Heart left ventricle (tissue), 13 donors: ENCODE results near the gene CIC.

Source experiments
- POLR2A ChIP-seq, 2 donors: fragments of 450-650 bp; IDR thresholded peaks; one replicate each; pipeline ENCODE4 v1.6.1; 2017; ENCODE audit warnings: antibody characterized with exemption in 2 of 2, mild to moderate bottlenecking in 2 of 2, moderate library complexity in 2 of 2
- TF ChIP-seq, protein P1 (sequence below), 12 donors: fragments of 200-600 bp; sonication (generic) in 4 of 12; IDR thresholded peaks; one replicate each; pipeline versions ENCODE4 v1.5.0 to v1.8.0; 2018 to 2022; ENCODE audit warnings: antibody characterized with exemption in 12 of 12, mild to moderate bottlenecking in 5 of 12
- donor health status: ischemic (EF 13 %, LVEDD 7.1; RV severe dilation, severe dysfunction).
- donor health status: DM: no; HTN: yes; CAD: no.
- donor health status: DM: no; HTN: no; CAD: no.
- donor health status: ischemic (EF 25% LVEDD 6.9; RV normal size, moderate dysfunction).
- donor health status: ischemic (EF 25% LVEDD 5.7; RV mildly dilated, moderate dysfunction).
- donor health status: ischemic (EF 35%, LVEDD 5.7; RV mildly dilated, moderate dysfunction).
- donor health status: nonischemic (EF 11% LVEDD 7.7; RV severe dilation, severe dysfunction).
- donor health status: DM: yes; HTN: yes; CAD: no.
- donor health status: PGD.
- donor health status: ischemic (EF 29% LVEDD 5.4; RV normal size, mild dysfunction).
- donor health status: nonischemic (EF 23%, LVEDD 6.1; RV moderate dilation, normal function).

- TF ChIP-seq, protein P1, sequence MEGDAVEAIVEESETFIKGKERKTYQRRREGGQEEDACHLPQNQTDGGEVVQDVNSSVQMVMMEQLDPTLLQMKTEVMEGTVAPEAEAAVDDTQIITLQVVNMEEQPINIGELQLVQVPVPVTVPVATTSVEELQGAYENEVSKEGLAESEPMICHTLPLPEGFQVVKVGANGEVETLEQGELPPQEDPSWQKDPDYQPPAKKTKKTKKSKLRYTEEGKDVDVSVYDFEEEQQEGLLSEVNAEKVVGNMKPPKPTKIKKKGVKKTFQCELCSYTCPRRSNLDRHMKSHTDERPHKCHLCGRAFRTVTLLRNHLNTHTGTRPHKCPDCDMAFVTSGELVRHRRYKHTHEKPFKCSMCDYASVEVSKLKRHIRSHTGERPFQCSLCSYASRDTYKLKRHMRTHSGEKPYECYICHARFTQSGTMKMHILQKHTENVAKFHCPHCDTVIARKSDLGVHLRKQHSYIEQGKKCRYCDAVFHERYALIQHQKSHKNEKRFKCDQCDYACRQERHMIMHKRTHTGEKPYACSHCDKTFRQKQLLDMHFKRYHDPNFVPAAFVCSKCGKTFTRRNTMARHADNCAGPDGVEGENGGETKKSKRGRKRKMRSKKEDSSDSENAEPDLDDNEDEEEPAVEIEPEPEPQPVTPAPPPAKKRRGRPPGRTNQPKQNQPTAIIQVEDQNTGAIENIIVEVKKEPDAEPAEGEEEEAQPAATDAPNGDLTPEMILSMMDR (IDR thresholded peaks at IDR 0.05): no peak
- TF ChIP-seq POLR2A (IDR thresholded peaks at IDR 0.05): no peak
Measured at GRCh38 chr19:42323852-42324654, 55.0 kb downstream of the CIC start.
